GM19043 (cell line): Measurements from ENCODE around the gene WNK2.

Experiments used
- ATAC-seq: cut with Tn5 transposase; IDR thresholded peaks from one replicate; pipeline ENCODE4 v1.9.1; 2021; ENCODE audit warnings: low read depth; ENCODE audit not compliant: unreplicated experiment

Gene WNK2

GRCh38 chr9:93301291-93301811 lies 117.4 kb downstream of the WNK2 start:
- no peak for ATAC-seq

GRCh38 chr9:93301911-93302541 lies 118.1 kb downstream of the WNK2 start:
- ATAC-seq, result no peak

GRCh38 chr9:93302586-93303257 lies 118.8 kb downstream of the WNK2 start:
- no peak for ATAC-seq

- ATAC-seq, result no peak
These were observed 119.4 kb downstream of the WNK2 start for GRCh38 chr9:93303258-93303771.

GRCh38 chr9:93303806-93304573 lies 120.1 kb downstream of the WNK2 start:
- ATAC-seq, result no peak

GRCh38 chr9:93304574-93305496 lies 120.9 kb downstream of the WNK2 start:
- no peak for ATAC-seq

GRCh38 chr9:93305497-93306020 lies 121.6 kb downstream of the WNK2 start:
- no peak for ATAC-seq

GRCh38 chr9:93306081-93306480 lies 122.1 kb downstream of the WNK2 start:
- ATAC-seq, result no peak

GRCh38 chr9:93306579-93307091 lies 122.7 kb downstream of the WNK2 start:
- no peak for ATAC-seq

- ATAC-seq, result no peak
These were observed 123.7 kb downstream of the WNK2 start for GRCh38 chr9:93307468-93308157.

GRCh38 chr9:93308158-93308602 lies 124.2 kb downstream of the WNK2 start:
- no peak for ATAC-seq

GRCh38 chr9:93308676-93309075 lies 124.7 kb downstream of the WNK2 start:
- ATAC-seq, result no peak

- no peak for ATAC-seq
These were observed 126.0 kb downstream of the WNK2 start for GRCh38 chr9:93309889-93310425.

GRCh38 chr9:93315118-93315517 lies 131.2 kb downstream of the WNK2 start:
- no peak for ATAC-seq

- ATAC-seq, result no peak
These were observed 132.0 kb downstream of the WNK2 start for GRCh38 chr9:93315960-93316359.

- ATAC-seq, result no peak
These were observed 133.0 kb downstream of the WNK2 start for GRCh38 chr9:93316726-93317494.

GRCh38 chr9:93317495-93318094 lies 133.7 kb downstream of the WNK2 start:
- ATAC-seq, result no peak

GRCh38 chr9:93318480-93318879 lies 134.5 kb downstream of the WNK2 start:
- no peak for ATAC-seq
